SU-DHL-6 (cell line): ENCODE results near the gene CACNA1B.

Experiments used
- H2AFZ ChIP-seq: fragments of 200-600 bp; sonication (generic); 2 replicates; pipeline ENCODE4 v1.6.1; 2014; ENCODE audit warnings: low read depth, mild to moderate bottlenecking, moderate library complexity, mixed read lengths, antibody characterized with exemption, low read length; ENCODE audit not compliant: severe bottlenecking
- H3F3A ChIP-seq: fragments of 200-600 bp; shearing (Covaris generic); 2 replicates; pipeline ENCODE4 v1.6.0; 2016; ENCODE audit warnings: antibody characterized with exemption, mild to moderate bottlenecking; ENCODE audit not compliant: insufficient read depth
- H3K27ac ChIP-seq: fragments of 200-600 bp; sonication (generic); 2 replicates; pipeline ENCODE4 v1.5.1; 2016; ENCODE audit warnings: low read depth, mild to moderate bottlenecking, low read length, moderate library complexity, mixed read lengths
- H3K27me3 ChIP-seq: fragments of 200-600 bp; sonication (generic), shearing (Covaris generic); 2 replicates; pipeline ENCODE4 v1.6.0; 2014; ENCODE audit warnings: mild to moderate bottlenecking, low read length
- H3K36me3 ChIP-seq: fragments of 200-600 bp; sonication (generic); 2 replicates; pipeline ENCODE4 v1.6.1; 2014; ENCODE audit warnings: mild to moderate bottlenecking, low read length, mixed read lengths
- H3K4me2 ChIP-seq: fragments of 300-600, 200-600 bp; shearing (Covaris generic), sonication (generic); 2 replicates; pipeline ENCODE4 v1.6.0; 2014; ENCODE audit warnings: low read length, low read depth, mild to moderate bottlenecking; ENCODE audit not compliant: poor library complexity, severe bottlenecking
- H3K4me3 ChIP-seq: fragments of 200-600 bp; sonication (generic); 2 replicates; pipeline ENCODE4 v1.5.1; 2014; ENCODE audit warnings: antibody characterized with exemption, low read length, mild to moderate bottlenecking, mixed read lengths; ENCODE audit not compliant: insufficient read depth, poor library complexity, severe bottlenecking
- H3K79me2 ChIP-seq: fragments of 200-600 bp; sonication (generic); 2 replicates; pipeline ENCODE4 v1.6.1; 2014; ENCODE audit warnings: mild to moderate bottlenecking, low read length, moderate library complexity; ENCODE audit not compliant: insufficient read depth
- H3K9ac ChIP-seq: fragments of 200-600 bp; sonication (generic); 2 replicates; pipeline ENCODE4 v1.7.0; 2014; ENCODE audit warnings: mild to moderate bottlenecking, low read length
- H3K9me2 ChIP-seq: fragments of 200-600 bp; sonication (generic); replicated peaks from 2 replicates; pipeline ENCODE4 v1.6.1; 2014; ENCODE audit warnings: low read length; ENCODE audit not compliant: insufficient read depth
- H3K9me3 ChIP-seq: fragments of 200-600 bp; sonication (generic); 2 replicates; pipeline ENCODE4 v1.6.1; 2014; ENCODE audit warnings: low read length, mixed read lengths; ENCODE audit not compliant: insufficient read depth
- H4K20me1 ChIP-seq: fragments of 200-600 bp; sonication (generic); 2 replicates; pipeline ENCODE4 v1.6.1; 2014; ENCODE audit warnings: low read depth, mild to moderate bottlenecking, antibody characterized with exemption, low read length, moderate library complexity, mixed read lengths
- EZH2phosphoT487 ChIP-seq: fragments of 200-600 bp; sonication (generic), shearing (Covaris generic); conservative IDR thresholded peaks from 2 replicates; pipeline ENCODE4 v1.6.1; 2018; ENCODE audit warnings: mild to moderate bottlenecking, antibody characterized with exemption, low read length, moderate library complexity, mixed read lengths
- TF ChIP-seq, protein P1 (sequence below): fragments of 200-600 bp; sonication (generic); IDR thresholded peaks from one replicate; pipeline ENCODE4 v1.5.1; 2017; ENCODE audit warnings: antibody characterized with exemption, mild to moderate bottlenecking, low read length, moderate library complexity; ENCODE audit not compliant: insufficient read depth, poor library complexity, severe bottlenecking

CACNA1B gene

DNA sequence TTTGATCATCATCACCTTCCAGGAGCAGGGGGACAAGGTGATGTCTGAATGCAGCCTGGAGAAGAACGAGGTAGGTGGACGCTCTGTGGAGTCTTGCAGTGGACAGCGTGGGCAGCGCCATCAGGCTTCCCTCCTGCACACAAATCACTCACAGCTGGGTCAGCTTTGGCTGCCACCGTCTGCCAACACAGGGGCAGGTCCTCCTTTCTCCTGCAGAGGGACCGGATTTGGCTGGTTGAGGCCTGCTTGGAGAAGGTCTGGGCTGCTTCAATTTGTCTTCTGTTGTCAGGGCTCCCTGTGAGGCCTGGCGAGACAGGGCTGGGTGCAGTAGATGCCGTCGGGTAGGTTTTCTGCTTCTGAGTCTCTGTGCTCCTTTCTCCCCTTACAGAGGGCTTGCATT is 180.6 kb downstream of the CACNA1B start:
- Histone ChIP-seq H4K20me1 (no peaks in the 10 kb centered on the region), H3K36me3 (no peaks in the 10 kb centered on the region), H3K79me2 (no peaks in the 10 kb centered on the region), H3K4me3 (no peak overlapping the region), H3K4me2 (no peak overlapping the region), H3K9me3 (no peaks in the 10 kb centered on the region), H3K9ac (no peak overlapping the region), H3K27me3 (no peaks in the 10 kb centered on the region), H3K27ac (no peak overlapping the region), H3K9me2 (no peaks in the 10 kb centered on the region), H2AFZ (no peak overlapping the region), H3F3A (no peaks in the 10 kb centered on the region)
- TF ChIP-seq EZH2phosphoT487 = no peak
- TF ChIP-seq, protein P1, sequence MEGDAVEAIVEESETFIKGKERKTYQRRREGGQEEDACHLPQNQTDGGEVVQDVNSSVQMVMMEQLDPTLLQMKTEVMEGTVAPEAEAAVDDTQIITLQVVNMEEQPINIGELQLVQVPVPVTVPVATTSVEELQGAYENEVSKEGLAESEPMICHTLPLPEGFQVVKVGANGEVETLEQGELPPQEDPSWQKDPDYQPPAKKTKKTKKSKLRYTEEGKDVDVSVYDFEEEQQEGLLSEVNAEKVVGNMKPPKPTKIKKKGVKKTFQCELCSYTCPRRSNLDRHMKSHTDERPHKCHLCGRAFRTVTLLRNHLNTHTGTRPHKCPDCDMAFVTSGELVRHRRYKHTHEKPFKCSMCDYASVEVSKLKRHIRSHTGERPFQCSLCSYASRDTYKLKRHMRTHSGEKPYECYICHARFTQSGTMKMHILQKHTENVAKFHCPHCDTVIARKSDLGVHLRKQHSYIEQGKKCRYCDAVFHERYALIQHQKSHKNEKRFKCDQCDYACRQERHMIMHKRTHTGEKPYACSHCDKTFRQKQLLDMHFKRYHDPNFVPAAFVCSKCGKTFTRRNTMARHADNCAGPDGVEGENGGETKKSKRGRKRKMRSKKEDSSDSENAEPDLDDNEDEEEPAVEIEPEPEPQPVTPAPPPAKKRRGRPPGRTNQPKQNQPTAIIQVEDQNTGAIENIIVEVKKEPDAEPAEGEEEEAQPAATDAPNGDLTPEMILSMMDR = no peak

DNA sequence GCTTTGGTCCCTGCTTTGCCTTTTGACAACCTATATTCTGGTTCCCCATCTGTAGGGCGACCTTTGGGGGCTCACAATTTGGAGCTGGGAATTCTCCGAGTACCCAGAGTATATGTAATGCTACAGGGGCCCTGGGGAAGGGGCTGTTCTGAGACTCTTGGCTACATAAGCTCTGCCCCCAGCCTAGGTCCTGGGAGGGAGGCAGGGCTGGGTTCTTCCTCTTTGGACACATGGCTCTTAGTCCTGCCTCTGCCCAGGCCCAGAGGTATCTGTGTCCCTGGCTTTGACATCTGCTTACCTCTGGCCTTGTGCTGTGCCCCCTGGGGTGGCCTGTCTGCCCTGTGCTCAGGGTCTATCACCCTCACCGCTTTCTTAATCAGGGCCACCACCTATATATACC is 181.6 kb downstream of the CACNA1B start:
- Histone ChIP-seq H3K9me3 (no peaks in the 10 kb centered on the region), H3K4me2 (no peak overlapping the region), H3K27me3 (no peaks in the 10 kb centered on the region), H4K20me1 (no peaks in the 10 kb centered on the region), H3K36me3 (no peaks in the 10 kb centered on the region), H2AFZ (no peak overlapping the region), H3K27ac (no peak overlapping the region), H3F3A (no peaks in the 10 kb centered on the region), H3K4me3 (no peak overlapping the region), H3K9ac (no peak overlapping the region), H3K79me2 (no peaks in the 10 kb centered on the region), H3K9me2 (no peaks in the 10 kb centered on the region)
- TF ChIP-seq EZH2phosphoT487 = no peak
- TF ChIP-seq, protein P1 = no peak

DNA sequence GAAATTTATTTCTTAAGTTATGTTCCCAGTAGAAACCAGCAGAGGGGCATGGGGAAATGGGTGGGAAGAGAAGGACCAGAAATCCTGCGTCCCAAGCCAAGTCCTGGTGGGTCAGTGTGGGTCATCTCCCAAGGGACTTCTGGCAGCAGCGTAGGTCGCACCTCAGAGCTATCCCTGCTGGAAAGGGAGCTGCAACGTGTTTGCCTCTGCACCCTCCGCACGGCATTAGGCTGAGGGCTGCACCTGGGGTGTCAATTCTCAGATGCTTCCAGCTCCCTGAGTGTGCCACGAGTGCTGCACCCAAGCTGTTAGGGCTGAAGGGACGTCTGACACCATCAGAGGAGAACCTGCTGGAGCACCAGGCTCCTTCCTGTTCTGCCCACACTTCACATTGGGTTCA is 182.8 kb downstream of the CACNA1B start:
- Histone ChIP-seq H3K36me3 (no peaks in the 10 kb centered on the region), H3K9ac (no peak overlapping the region), H3K79me2 (no peaks in the 10 kb centered on the region), H3F3A (no peaks in the 10 kb centered on the region), H3K27ac (no peak overlapping the region), H3K4me3 (no peak overlapping the region), H3K4me2 (no peak overlapping the region), H2AFZ (no peak overlapping the region), H4K20me1 (no peaks in the 10 kb centered on the region), H3K27me3 (no peaks in the 10 kb centered on the region), H3K9me3 (no peaks in the 10 kb centered on the region), H3K9me2 (no peaks in the 10 kb centered on the region)
- no peak for TF ChIP-seq EZH2phosphoT487
- TF ChIP-seq, protein P1 = no peak
